GM18499 (cell line): ENCODE results near the gene IL4R.
"Not testable (repeated sequence)": the region's sequence is repeated elsewhere in the genome, so short reads cannot be mapped to it uniquely, and the experiment has no call there.

Experiments used
- ATAC-seq: cut with Tn5 transposase; IDR thresholded peaks from one replicate; pipeline ENCODE4 v1.9.1; 2021; ENCODE audit warnings: moderate number of reproducible peaks; ENCODE audit not compliant: insufficient read depth, unreplicated experiment

IL4R gene

DNA sequence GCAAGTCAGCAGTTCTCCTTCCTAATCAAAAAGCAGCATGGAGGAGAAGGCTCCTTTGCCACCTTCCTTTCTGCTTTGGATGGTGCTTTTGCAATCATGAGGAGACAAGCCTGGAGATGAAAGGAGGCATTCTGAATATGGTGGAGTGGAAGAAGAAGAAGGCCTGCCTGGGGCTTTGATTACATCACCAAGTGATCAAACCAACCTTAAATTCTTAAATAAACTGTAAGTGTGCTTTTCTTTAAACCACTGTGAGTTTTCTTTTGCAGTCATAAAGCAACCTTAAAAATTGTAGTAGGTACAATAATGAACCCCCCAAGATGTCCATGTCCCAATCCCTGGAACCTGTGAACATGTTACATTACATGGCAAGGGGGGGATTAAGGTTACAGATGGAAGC, 56.5 kb downstream of the IL4R start:
- no peak for ATAC-seq

DNA sequence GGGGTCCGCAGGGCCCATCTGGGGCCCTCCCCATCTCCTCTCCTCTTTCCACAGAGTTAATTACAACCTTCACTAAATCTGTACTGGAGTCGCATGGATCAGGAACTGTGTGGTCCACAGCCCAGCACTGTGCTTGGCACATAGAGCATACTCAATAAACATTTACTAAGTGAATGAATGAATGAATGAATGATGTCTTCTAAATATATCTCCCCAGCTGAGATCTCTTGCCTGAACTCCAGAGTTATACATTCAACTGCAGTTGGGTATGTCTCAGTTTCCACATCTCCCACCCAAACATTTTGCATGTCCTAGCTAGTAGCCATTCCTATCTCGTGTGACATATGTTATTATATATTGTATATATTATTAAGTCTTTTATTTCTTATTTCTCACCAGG, 59.5 kb downstream of the IL4R start:
- ATAC-seq = no peak

DNA sequence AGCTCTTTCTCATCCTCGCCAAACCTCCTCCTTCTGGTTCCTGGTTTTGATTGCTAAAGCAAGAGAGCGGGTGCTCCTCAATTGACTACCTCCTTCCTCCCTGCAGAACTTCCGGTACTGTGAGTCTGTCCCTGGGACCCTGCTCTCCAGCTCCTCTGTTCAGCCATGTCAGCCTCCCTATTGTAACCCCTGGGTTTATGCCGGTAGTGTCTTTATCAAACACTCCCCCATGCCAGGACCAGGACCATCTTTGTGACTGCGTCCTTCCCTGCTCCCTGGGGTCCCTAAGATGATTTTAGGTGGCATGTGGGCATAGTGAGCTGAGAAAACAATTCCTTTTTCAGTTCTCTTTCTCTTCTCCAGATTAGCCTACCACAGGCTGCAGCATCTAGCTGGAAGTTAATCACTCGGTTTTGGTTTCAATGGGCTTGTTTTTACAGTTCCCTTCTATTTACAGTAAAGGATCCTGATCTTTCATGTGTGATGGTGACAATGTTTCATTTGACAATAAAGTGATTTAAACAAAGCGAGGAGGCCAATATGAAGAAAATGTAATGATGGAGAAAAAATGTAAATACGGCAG, 60.5 kb downstream of the IL4R start:
- ATAC-seq = peak; percentile 35

DNA sequence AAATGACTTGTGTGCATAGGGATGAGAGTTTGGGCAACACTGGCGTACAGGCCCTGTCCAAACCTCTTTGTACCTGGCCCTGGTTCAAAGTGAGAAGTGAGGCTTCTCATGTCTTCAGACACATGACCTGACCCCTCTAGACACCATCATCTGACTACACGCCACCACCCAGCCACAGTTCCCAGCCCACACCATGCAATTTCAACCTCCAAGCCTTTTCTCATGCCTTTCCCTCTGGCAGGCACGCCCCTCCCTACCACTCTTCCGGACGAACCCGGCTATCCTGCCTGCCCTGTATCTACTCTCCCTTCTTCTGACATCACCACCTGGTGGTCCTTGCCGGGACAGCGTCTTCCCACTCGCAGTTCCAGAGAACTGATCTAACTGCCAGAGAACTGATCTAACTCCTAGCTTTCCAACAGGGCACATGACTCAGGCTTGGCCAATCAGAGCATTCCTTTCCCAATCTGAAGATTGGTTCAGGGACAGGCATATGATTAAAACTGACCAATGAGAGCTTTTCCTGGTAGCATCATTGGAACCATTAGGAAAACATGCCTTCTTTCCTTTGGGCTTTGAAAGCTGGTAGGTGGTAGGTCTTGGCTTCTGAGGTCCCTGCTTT, 61.1 kb downstream of the IL4R start:
- ATAC-seq = peak; percentile 22

DNA sequence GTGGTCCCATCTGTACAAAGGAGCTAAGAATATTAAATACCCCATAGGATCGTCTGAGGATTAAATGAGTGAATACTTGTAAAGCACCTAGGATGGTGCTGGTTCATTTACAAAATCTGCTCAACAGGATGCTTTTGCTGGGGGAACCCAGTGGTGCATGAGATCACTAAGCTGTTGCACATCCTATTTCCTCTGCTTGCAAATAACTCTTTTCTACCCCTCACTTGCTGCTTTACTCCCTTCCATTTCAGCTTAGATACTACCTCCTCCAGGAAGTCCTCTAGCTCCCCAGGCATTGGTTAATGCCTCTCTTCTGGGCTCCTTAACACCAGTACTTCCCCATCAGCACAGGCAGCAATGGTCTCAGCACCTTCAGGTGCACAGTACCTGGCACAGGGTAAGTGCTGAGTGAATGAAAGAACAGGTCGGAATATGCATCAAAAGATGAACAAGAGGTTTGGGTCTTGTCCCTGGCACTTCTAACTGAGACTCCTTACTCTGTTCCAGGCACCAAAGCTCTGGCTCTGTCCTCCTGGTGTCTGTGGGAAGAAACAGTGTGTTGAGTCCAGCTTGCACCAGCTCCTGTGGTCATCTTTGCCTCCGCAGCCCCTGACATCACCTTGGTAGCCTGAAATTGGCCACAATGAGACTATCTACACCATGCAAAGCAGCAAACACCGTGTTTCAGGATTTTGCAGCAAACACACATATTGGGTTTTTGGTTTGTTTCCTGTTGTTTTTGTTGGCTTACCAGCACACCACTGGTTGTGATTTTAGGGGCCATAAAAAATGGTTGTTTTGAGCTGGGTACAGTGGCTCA, 64.1 kb downstream of the IL4R start:
- ATAC-seq = no peak

DNA sequence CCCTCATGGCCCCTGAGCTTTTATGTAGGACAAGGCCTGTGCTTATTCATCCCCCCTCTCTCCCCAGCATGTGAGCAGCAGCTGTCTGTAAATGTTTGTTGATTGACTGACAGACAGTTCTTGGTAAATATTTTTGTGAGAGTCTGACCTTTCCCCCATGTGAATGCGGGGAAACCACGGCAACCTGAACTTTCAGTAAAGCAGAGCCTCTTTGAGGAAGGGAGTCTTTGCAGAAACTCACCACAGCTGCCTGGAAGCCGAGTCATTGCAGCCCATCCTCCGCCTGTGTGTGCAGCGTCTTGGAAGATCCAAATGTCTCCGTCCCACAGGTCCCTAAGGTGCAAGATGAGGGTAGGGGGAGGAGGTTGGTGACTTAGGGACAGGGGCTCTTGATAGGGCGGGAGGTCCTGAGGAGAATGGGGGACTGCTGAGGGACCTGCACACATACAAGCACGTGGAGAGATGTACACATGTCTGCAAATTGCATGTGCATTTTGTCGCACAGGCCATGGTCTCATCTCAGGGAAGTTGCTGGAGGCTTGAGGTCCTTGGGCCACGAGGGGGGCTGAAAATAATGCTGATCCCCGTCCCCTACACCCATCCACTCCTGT, 65.2 kb downstream of the IL4R start:
- ATAC-seq = no peak

DNA sequence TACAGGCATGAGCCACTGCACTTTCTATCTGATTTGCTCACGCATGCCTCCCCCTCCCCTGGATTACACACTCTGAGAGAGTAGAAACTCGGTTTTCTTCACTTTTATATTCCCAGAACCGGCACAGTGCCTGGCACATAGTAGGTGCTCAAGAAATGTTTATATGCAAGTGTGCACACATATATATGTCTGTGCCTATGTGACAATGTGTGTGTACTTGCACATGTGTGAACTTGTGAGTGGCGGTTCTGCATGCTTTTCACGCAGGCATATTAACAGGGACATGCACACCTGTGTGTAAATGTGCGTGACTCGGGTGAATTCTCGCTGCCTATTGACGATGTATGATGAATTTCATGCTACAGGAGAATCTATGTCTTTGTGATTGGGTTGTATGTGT, 66.1 kb downstream of the IL4R start:
- ATAC-seq = no peak

DNA sequence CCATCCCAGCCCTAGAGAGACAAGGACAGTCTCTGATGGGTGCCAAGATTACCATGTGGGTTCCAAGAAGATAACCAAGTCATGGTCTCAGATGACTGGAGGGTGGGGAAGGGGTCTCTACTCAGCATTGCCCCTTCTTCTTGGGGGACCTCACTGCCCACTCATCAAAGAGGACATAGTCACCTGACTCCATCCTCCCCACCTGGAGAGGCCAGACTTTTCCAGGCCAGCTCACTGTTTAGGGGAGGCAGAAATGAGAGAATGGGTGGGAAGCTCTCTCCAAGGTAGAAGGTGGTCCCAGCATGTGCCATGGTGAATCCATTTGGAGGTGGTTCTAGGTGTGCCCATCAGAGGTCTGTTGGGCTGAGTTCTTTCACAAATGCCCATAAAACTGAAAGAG, 67.5 kb downstream of the IL4R start:
- ATAC-seq = no peak

DNA sequence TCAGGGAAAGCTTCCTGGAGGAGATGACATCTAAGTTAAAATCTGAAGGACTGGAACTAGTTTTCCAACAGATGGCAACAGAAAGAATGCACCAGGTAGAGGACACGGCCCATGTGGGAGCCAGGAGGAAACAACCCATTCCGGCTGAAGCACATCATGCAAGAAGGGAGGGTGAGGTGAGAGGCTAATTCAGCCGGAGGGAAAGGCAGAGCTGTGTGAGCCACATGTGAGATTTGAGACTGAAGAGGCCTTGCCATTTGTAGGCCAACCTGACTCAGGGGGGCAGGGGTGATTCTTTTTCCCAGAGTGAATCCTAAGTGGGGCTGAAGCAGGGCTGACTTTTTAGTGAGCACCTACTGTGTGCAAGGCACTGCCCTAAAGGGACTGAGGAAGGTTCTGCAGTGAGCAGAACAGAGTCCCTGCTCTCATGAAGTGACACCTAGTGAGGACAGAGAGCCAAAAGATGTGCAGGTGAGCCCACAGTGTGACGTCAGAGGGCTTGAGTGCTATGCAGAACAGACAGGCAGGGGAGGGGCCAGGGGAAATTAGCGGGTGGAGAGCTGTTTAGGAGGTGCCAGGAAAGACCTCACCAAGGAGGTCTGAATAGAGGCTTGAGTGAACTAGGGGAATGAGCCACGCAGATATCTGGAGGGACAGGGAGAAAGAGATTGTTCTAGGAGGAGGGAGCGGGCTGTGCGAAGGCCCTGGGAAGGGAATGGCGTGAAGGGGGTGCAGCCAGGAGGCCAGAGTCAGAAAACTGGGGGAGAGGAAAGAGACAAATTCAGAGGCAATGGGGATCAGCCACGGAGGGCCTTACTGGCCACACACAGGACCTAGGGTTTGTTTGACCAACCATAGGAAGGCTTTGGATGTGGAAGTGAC, 68.4 kb downstream of the IL4R start:
- no peak for ATAC-seq

DNA sequence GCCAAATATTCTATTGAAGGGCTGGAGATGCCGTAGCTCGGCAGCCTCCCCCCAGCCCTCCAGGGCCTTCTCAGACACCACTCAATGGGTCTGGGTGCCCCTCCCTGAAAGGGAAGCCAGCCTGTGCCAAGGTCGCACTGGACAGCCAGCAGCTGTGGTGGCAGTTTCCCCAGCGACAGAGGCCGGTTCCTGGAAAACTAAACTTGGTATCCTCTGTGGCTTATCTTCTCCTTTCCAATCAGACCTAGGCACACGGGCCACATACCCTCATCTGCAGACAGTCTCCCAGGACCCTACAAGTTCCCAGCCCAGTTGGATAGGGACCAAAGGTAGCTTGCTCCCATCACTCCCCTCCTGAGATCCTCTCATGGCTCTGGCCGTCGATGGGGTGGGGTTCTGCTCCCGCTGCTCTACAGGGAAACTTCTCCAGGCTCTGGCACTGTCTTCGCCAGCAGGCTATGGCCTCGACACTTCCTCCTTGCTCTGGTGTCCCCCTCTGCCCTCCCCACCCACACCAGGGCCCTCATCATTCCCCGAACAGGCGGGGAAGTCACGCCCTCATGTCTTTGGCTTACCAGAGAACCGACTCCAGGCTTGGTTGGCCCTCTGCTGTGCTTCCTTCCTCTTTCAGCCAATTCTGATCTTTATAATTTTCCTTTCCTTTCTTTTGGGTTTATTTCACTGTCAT, 69.9 kb downstream of the IL4R start:
- no peak for ATAC-seq

DNA sequence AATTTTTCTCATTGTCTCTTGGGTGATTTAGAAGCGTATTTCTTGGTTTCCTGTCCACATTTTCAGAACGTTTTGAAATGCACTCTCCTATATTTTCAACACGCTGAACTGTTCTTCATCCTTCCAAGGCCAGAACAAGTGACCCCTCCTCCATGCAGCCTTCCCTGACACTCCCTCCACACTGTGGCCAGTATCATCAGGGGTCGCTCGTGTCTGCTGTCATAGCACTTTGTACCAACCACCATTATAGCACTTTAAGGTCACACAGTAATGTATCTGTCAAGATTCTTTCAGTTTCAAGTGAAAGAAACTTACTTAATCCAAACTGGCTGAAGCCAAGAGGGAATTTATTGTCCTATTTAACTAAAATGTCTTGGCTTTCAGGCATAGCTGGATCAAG, 70.7 kb downstream of the IL4R start:
- no peak for ATAC-seq

DNA sequence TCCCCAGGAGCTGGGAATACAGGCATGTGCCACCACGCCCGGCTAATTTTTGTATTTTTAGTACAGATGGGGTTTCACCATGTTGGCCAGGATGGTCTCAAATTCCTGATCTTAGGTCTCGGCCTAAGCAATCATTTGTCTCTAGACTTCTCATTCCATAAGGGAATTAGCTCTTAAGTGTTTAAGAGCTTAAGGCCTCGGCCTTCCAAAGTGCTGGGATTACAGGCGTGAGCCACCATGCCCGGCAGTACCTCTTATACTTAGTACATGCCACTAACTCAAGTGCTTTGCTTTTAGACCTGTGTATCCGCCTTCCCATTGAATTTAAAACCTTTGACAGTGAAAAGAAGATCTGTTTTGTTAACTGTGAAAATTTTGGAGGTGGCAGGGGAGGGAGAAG, 71.6 kb downstream of the IL4R start:
- ATAC-seq = no peak

DNA sequence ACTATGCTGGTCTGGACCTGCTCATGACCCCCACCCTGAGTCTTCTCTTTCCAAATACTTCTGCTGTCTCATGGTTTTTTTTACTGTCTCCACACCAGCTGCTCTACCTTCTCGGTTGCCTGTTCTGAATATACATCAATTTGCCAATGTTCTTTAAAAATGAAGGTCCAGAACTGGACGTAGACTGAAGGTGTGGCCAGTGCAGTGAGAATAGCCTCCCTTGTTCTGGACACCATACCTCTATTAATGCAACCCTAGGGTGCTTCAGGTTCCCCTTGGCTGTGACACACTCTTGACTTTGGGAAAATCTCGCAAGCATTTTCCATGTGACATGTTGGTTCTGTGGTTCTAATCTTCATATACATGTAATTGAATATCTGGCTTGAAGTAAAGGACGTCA, 72.9 kb downstream of the IL4R start:
- ATAC-seq = no peak

DNA sequence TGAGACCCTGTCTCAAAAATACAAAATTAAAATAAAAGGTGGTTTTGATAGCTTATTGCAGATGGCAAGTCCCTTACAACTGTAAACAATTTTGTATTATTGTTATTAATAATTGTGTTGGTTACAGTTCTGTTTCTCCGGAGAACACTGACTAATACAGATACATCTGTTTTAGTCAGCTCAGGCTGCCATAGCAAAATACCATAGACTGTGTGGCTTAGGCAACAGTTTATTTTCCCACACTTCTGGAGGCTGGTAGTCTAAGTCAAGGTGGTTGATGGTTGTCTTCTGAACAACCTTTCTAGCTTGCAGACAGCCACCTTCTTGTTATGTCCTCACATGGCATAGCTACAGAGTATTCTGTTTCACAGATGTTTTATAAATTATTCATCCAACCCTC, 74.0 kb downstream of the IL4R start:
- no peak for ATAC-seq

DNA sequence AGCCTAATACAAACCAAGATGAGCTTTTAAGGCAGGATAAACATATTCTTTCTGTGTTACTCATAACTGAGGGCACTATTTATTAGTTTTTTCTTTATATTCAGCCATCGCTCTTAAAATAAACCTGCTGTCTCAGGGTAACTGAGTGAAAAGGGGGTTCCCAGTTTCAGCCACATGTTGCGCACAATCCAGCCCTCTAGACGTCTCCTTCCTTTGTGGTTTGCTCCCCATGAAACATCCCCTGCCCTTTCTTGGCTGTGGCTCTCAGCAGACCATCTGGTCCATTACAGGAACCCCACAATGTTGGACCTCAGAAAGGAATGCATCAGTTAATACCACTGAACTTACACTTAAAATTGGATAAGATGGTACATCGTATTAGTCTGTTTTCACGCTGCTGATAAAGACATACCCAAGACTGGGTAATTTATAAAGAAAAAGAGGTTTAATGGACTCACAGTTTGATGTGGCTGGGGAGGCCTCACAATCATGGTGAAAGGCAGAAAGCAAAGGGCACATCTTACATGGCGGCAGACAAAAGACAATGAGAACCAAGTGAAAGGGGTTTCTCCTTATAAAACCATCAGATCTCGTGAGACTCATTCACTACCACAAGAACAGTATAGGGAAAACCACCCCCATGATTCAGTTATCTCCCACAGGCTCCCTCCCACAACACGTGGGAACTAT, 75.6 kb downstream of the IL4R start:
- no peak for ATAC-seq

DNA sequence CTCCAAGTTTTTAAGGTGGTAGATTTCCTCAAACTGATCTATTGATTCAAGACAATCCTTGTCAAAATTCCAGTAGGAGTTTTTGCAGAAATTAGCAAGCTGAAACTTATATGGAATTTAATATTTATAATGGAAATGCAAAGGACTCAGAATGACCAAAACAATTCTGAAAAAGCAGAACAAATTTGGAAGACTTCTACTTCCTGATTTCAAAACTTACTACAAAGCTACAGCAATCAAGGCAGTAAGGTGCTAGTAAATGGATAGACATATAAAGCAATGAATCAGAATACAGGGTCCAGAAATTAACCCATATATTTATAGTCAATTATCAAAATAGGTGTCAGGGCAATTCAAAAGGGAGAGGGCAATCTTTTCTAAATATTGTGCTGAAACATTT, 76.4 kb downstream of the IL4R start:
- no peak for ATAC-seq

DNA sequence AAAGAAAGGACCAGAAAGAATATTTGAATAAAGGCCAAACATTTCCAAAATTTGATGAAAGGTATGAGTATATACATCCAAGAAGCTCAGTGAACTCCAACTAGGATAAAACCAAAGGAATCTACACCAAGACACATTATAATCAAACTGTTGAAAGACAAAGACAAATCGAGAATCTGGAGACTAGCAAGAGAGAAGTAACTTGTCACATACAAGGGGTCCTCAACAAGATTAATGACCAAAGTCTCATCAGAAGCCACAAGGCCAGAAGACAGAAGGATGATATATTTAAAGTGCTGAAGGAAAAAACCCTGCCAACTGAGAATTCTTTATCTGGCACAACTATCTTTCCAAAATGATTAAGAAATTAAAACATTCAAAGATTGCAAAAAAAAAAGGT, 78.9 kb downstream of the IL4R start:
- ATAC-seq = no peak

DNA sequence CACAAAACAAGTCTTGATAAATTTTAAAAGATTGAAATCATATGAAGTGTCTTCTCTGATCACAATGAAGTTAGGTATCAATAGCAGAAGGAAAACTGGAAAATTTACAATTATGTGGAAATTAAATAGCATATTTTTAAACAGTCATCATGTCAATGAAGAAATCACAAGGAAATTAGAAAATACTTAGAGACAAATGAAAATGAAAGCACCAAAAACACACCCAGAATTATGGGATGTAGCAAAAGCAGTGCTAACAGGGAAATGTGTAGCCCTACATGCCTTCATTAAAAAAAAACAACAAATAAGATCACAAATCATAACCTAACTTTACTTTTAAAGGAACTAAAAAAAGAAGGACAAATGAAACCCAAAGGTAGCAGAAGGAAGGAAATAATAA, 80.7 kb downstream of the IL4R start:
- ATAC-seq = no peak

DNA sequence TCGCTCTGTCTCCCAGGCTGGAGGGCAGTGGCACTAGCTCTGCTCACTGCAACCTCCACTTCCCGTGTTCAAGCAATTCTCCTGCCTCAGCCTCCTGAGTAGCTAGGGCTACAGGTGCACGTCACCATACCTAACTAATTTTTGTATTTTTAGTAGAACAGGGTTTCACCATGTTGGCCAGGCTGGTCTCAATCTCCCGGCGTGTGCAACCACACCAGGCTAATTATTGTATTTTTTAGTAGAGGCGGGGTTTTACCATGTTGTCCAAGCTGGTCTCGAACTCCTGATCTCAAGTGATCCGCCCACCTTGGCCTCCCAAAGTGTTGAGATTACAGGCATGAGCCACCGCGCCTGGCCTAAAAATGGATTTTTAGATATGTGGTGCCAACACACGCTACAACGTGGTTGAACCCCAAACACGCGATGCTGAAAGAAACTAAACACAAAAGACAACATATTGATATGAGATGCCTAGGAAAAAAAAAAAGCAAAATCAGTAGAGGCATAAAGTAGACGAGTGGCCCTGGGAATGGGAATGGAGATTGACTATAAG, 84.6 kb downstream of the IL4R start:
- not testable (repeated sequence) for ATAC-seq
